ENCODE measurements around the gene OR6X1. TPM values are rescaled to one million over a fixed set of nuclear protein-coding genes. Genes with fewer than 3 reads are reported as not detected.

The OR6X1 gene
- total and polyA plus RNA-seq, 9 of the 15 experiments (the other 6 are each of a cell fraction or from before 2014, with no cell fraction given) = not detected

DNA sequence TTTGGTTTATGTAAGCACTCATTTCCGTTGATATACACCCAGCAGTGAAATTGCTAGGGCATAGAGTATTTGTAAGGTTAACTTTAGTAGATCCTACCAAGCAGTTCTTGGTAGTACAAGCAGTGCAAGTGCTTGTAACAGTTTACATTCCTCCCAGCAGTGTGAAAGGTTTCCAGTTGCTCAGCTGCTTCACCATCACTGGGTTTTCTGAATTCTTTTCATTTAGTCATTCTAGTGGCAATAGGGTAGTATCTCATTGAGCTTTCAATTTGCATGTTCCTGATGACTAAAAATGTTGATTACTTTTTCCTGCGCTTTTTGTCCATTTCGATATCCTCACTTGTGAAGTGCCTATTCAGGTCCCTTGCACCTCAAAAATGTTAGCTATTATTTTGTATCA, 47.1 kb downstream of the OR6X1 start:
- Histone ChIP-seq H3K27ac (ENCODE audit: extremely low read depth, low read depth, low read length) (no peak overlapping the region), H3K27me3 (ENCODE audit: control insufficient read depth in 2 of 2, insufficient read depth in 2 of 2, low read length in 2 of 2) (peaks cover 0 to 6% of the 10 kb centered on the region in 2 experiments; a peak in 1 of 5 replicates), H3K4me1 (replicated peaks in 1 of 2; ENCODE audit: control insufficient read depth in 2 of 2, insufficient read depth in 2 of 2, low read length in 2 of 2) (no peaks in the 10 kb centered on the region; a peak in 1 of 5 replicates), H2AFZ (ENCODE audit: low read depth, low read length) (no peak overlapping the region), H3K9ac (ENCODE audit: insufficient read depth in 1 of 2, low read depth in 2 of 2, low read length in 2 of 2) (no peak overlapping the region), H3K4me3 (no peak overlapping the region), H3K9me1 (ENCODE audit: control insufficient read depth, insufficient read depth, low read length) (no peaks in the 10 kb centered on the region), H4K20me1 (replicated peaks; ENCODE audit: control insufficient read depth, insufficient read depth, low read length) (no peaks in the 10 kb centered on the region), H3K36me3 (ENCODE audit: control insufficient read depth, insufficient read depth, low read length) (no peaks in the 10 kb centered on the region), H3K79me2 (ENCODE audit: control insufficient read depth, insufficient read depth, low read length) (no peaks in the 10 kb centered on the region), H3K9me3 (replicated peaks; ENCODE audit: control insufficient read depth, insufficient read depth, low read depth, low read length) (no peaks in the 10 kb centered on the region), H3K4me2 (ENCODE audit: insufficient read depth, low read length) (no peak overlapping the region)
- POLR2A ChIA-PET = interaction anchor here (2.3 kb wide), 1 partner anchor 10 kb away, joined by 4 read pairs; no protein-coding TSS in a partner anchor
- intact Hi-C loops (cut with micrococcal nuclease) (loop anchor here (1.0 to 5.0 kb wide), 3 partner anchors 66 to 195 kb away; no protein-coding TSS in a partner anchor), in situ Hi-C loops (cut with MboI) (loop anchor here (5.0 kb wide), 1 partner anchor 65 kb away; no protein-coding TSS in a partner anchor)
- DNase-seq (ENCODE audit: extremely low read depth in 1 of 4, low spot score in 3 of 4) (no peak), ATAC-seq (no peak), FAIRE-seq (no peak)
- BruUV-seq (replicated peaks) = no TSS peak
- CTCF ChIA-PET (ENCODE audit: low intra/inter-chr PET ratio) = interaction anchor here (0.7 to 2.9 kb wide), 5 partner anchors 9 to 130 kb away, joined by 3 to 21 read pairs (median 3); no protein-coding TSS in a partner anchor
- WGBS (ENCODE audit: insufficient coverage, low coverage, missing lambda C conversion rate) = 43% methylated on average over 3 of the region's 3 CpGs
- TF ChIP-seq EHMT2 (IDR thresholded peaks at IDR 0.05) (no peak), GTF2B (IDR thresholded peaks at IDR 0.05; ENCODE audit: extremely low read depth, insufficient read length) (no peak), TAF1 (IDR thresholded peaks at IDR 0.05; ENCODE audit: control insufficient read depth, extremely low read depth, insufficient read depth, low read length, severe bottlenecking) (no peak)
- TF ChIP-seq, protein P1, sequence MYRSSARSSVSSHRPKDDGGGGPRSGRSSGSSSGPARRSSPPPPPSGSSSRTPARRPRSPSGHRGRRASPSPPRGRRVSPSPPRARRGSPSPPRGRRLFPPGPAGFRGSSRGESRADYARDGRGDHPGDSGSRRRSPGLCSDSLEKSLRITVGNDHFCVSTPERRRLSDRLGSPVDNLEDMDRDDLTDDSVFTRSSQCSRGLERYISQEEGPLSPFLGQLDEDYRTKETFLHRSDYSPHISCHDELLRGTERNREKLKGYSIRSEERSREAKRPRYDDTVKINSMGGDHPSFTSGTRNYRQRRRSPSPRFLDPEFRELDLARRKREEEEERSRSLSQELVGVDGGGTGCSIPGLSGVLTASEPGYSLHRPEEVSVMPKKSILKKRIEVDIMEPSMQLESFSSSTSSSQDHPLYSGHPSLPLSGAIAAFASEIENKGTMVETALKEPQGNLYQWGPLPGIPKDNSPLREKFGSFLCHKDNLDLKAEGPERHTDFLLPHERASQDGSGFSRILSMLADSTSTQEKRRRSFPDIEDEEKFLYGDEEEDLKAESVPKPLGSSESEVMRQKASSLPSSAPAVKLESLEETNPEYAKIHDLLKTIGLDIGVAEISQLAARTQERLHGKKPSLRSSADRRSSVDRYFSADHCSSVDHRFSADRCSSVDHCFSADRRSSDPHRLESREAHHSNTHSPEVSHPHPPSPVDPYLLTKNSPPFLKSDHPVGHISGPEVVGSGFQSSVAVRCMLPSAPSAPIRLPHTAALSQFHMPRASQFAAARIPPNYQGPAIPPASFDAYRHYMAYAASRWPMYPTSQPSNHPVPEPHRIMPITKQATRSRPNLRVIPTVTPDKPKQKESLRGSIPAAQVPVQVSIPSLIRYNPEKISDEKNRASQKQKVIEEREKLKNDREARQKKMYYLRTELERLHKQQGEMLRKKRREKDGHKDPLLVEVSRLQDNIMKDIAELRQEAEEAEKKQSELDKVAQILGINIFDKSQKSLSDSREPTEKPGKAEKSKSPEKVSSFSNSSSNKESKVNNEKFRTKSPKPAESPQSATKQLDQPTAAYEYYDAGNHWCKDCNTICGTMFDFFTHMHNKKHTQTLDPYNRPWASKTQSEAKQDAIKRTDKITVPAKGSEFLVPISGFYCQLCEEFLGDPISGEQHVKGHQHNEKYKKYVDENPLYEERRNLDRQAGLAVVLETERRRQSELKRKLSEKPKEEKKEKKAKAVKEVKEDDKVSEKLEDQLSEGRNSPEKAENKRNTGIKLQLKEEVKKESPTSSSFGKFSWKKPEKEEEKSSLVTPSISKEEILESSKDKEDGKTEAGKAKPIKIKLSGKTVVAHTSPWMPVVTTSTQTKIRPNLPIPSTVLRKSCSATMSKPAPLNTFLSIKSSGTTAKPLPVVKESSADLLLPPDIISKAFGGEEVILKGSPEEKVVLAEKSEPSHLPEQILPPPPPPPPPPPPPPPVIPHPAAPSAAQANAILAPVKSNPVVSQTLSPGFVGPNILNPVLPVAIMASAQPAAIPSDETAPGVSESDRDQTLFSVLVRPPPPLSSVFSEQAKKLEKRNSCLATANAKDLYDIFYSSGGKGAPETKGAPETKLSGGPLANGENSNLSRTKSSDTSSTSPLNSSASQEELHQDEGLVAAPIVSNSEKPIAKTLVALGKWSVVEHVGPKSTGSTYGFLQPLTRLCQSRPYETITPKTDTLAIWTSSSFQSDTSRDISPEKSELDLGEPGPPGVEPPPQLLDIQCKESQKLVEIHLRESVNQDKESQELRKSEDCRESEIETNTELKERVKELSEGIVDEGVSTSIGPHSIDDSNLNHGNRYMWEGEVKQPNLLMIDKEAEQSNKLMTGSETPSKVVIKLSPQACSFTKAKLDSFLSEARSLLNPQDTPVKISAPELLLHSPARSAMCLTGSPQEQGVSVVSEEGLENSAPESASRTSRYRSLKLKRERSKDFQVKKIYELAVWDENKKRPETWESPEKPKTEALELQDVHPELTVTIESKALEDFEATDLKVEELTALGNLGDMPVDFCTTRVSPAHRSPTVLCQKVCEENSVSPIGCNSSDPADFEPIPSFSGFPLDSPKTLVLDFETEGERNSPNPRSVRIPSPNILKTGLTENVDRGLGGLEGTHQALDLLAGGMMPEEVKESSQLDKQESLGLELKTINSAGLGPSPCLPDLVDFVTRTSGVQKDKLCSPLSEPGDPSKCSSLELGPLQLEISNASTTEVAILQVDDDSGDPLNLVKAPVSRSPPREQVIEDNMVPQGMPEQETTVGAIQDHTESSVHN (IDR thresholded peaks at IDR 0.05; ENCODE audit: borderline replicate concordance in 1 of 2, low read depth in 1 of 2) = no peak

Measured in K562 (cell line).